ACHN (cell line): Measurements from ENCODE around the gene MLXIPL.
"Not testable (repeated sequence)": the region's sequence is repeated elsewhere in the genome, so short reads cannot be mapped to it uniquely, and the experiment has no call there.

Experiments
- DNase-seq: peaks from one replicate; pipeline ENCODE4 v3.0.0-alpha.2; 2015
- in situ Hi-C: cut with HindIII; loops from 2 replicates; pipeline ENCODE4 v1.10.0; 2017; ENCODE audit warnings: low sequenced_read_pairs, low pct_ligation_motif_present, low pct_unique_long_range_greater_than_20kb

The MLXIPL gene

GRCh38 chr7:73646785-73647724 is 22.7 kb upstream of the MLXIPL start:
- DNase-seq = no peak
- in situ Hi-C loops = no loop called here

DNA sequence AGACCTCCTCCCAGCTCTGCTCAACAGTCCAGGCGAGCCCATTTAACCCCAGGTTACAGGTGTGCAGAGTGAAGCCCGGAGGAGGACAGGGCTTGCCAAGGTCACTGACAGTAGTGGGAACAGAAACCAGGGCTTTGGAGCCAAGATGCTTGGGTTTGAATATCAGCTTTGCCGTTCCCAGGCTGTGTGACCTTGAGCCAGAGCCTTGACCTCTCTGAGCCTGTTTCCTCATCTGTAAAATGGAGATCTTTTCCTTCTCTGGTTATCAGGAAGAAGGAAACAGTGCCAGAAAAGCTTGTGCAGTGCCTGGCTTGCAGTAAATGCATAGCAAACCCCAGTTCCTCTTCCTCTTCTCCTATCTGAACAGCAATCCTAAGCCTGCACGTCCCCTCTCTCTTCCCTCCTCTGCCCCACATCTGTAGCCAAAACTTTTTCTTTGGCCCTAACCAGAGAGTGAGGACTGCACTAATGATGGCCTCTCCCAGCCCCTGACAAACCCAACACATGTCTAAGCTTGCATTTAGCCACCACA is 21.4 kb upstream of the MLXIPL start:
- DNase-seq = no peak
- in situ Hi-C loops = no loop called here

- in situ Hi-C loops = no loop called here
These were observed 20.5 kb upstream of the MLXIPL start for GRCh38 chr7:73644688-73645286.

GRCh38 chr7:73642834-73643233 is 18.5 kb upstream of the MLXIPL start:
- in situ Hi-C loops = no loop called here
- no peak for DNase-seq

More at GRCh38 chr7:73644688-73645286, 20.5 kb upstream of the MLXIPL start:
- DNase-seq = no peak

DNA sequence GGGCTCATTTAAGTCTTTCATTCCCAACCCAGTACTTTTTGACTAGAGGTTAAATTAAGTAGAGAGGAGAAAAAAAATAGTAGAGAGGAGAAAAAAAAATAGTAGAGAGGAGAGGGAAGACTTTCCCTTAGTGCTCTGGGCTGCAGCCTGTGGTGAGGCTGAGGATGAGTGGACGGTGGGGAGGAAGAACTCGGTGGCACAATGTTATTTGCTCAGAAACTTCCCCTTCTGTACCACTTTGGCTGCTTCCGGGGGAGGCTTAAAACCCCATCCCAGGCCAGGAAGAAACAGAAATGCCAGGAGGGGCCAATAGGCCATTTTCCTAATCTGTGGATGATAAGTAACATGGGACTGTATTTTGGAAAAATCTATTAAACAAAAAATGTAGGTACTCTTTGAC is 14.6 kb upstream of the MLXIPL start:
- no peak for DNase-seq
- in situ Hi-C loops = no loop called here

- no peak for DNase-seq
- in situ Hi-C loops = no loop called here
These were observed 11.3 kb upstream of the MLXIPL start for GRCh38 chr7:73635428-73636200.

GRCh38 chr7:73633844-73634243 is 9.5 kb upstream of the MLXIPL start:
- in situ Hi-C loops = no loop called here
- no peak for DNase-seq

GRCh38 chr7:73633323-73633722 is 9.0 kb upstream of the MLXIPL start:
- in situ Hi-C loops = no loop called here
- no peak for DNase-seq

DNA sequence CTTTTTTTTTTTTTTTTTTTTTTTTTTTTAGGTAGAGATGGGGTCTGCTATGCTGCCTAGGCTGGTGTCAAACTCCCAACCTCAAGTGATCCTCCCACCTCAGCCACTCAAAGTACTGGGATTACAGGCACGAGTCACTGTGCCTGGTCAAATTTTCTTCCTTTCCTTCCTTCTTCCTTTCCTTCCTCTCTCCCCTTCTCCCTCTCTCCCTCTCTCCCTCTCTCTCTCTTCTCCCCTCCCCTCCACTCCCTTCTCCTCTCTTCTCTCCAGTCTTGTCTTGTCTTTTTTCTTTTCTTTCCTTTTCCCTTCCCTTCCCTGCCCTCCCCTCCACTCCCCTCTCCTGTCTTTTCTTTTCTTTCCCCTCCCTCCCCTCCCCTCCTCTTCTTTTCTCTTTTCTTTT is 7.2 kb upstream of the MLXIPL start:
- in situ Hi-C loops = no loop called here
- DNase-seq = no peak

- no peak for DNase-seq
- in situ Hi-C loops = no loop called here
These were observed 4.2 kb upstream of the MLXIPL start for GRCh38 chr7:73628504-73628903.

DNA sequence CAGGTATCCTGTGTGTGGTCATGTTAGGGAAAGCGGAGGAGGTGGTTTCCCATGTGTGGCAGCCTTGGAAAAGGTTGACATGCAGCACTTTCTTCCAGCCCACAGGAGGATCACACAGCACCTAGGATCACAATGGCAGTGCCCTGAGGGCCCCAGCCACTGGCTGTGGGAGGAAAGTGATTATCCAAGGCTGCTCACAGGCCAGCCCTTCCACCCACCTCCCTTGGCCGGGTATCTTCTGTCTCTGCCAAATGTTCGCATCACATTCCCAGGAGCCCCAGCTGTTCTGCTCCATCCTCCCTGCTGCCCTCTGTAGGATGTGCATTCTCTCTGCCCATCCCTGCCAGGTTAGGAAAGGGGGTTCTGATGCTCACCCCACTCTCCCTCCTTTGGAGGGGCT is 2.5 kb upstream of the MLXIPL start:
- peak; percentile 19 for DNase-seq
- in situ Hi-C loops = no loop called here

- in situ Hi-C loops = no loop called here
- no peak for DNase-seq
These were observed 954 bp upstream of the MLXIPL start for GRCh38 chr7:73625276-73625675.

DNA sequence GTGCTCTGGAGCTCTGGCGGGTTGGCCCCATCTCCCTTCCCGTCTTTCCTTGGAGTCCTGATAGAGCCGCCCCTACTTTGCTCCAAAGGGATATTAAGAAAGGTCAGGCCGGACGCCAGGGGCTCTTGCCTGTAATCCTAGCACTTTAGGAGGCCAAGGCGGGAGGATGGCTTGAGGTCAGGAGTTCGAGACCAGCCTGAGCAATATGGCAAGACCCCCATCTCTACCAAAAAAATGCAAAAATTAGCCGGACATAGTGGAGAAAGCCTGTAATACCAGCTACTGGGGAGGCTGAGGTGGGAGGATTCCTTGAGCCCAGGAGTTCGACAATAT is 313 bp upstream of the MLXIPL start:
- no peak for DNase-seq
- in situ Hi-C loops = no loop called here

GRCh38 chr7:73622909-73623797 is 1.2 kb downstream of the MLXIPL start:
- no peak for DNase-seq
- in situ Hi-C loops = no loop called here

- in situ Hi-C loops = no loop called here
- DNase-seq = no peak
These were observed 1.8 kb downstream of the MLXIPL start for GRCh38 chr7:73622527-73622908.

DNA sequence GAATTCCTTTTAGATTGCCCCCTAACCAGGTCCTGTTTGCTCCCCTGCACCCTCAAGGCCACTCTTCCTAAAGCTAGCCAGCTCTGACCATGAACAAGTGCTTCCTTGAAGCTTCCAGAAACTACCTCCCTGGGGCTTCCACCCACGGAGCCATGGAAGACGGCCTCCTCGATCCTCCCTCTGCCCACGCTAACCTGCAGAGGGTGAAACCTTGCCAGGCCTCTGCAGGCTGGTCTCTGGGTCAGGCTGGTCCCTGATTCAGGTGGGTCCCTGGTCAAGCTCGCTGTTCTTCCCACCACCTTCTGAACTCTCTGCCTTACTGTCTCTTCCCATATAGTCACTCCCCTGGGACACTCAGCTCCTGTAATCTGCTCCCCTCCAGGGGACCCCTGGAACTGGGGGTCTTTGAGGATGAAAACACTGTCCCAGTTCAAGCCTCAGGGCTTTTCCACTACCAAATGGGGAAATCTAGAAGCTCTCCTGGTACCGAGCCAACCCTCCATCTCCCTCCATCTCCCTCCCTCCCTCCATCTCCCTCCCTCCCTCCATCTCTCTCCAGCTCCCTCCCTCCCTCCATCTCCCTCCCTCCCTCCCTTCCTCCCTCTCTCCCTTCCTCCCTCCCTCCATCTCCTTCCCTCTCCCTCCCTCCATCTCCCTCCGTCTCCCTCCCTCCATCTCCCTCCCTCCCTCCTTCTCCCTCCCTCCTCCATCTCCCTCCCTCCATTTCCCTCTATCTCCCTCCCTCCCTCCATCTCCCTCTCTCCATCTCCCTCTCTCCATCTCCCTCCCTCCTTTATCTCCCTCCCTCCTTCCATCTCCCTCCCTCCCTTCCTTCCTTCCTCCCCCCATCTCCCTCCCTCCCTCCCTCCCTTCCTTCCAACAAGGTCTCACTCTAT is 2.9 kb downstream of the MLXIPL start:
- in situ Hi-C loops = no loop called here
- DNase-seq = no peak

DNA sequence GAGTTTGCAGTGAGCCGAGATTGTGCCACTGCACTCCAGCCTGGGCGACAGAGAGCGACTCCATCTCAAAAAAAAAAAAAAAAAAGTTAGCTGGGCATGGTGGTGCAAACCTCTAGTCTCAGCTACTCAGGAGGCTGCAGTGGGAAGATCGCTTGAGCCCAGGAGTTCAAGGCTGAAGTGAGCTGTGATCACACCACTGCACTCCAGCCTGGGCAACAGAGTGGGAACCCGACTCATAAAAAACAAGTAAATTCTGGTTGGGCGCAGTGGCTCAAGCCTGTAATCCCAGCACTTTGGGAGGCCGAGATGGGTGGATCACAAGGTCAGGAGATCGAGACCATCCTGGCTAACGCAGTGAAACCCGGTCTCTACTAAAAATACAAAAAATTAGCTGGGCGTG is 4.9 kb downstream of the MLXIPL start:
- in situ Hi-C loops = not testable (repeated sequence)

More for the DNA sequence above, 4.9 kb downstream of the MLXIPL start:
- not testable (repeated sequence) for DNase-seq
